ENCODE results near the gene ANKS1B.
"Not testable (repeated sequence)": the region's sequence is repeated elsewhere in the genome, so short reads cannot be mapped to it uniquely, and the experiment has no call there.

ANKS1B gene

GRCh38 chr12:100020370-100020769, 35.6 kb upstream of the ANKS1B start:
- TF ChIP-seq CTCF (IDR thresholded peaks at IDR 0.05; ENCODE audit: low read depth, low read length, missing control alignments): no peak
- Histone ChIP-seq H3K36me3 (replicated peaks) (no peaks in the 10 kb centered on the region), H3K27me3 (replicated peaks) (no peaks in the 10 kb centered on the region), H3K4me3 (ENCODE audit: low read depth, low read length) (no peak overlapping the region), H3K27ac (no peak overlapping the region)
- DNase-seq: peak; percentile 7
- in situ Hi-C loops (cut with HindIII; ENCODE audit: low pct_ligation_motif_present, low sequenced_read_pairs): no loop called here

DNA sequence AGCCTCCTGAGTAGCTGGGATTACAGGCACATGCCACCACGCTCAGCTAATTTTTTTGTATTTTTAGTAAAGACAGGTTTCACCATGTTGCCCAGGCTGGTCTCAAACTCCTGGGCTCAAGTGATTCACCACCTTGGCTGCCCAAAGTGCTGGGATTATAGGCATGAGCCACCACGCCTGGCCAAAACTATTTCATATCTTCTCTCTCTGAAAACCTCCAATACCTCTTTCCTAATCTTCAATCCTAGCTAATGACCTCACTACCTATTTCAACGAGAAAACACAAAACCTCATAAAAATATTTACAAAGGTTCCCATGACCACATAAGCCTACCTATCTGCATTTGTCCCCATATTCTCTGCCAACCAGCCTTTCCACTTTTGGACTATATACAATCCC, 32.3 kb upstream of the ANKS1B start:
- H3K27me3 ChIP-seq (replicated peaks): no peaks in the 10 kb centered on the region
- DNase-seq: no peak
- no peaks in the 10 kb centered on the region for H3K36me3 ChIP-seq (replicated peaks)
- in situ Hi-C loops (cut with HindIII; ENCODE audit: low pct_ligation_motif_present, low sequenced_read_pairs): no loop called here
- H3K4me3 ChIP-seq (ENCODE audit: low read depth, low read length): no peak overlapping the region
- no peak overlapping the region for H3K27ac ChIP-seq
- TF ChIP-seq CTCF (IDR thresholded peaks at IDR 0.05; ENCODE audit: low read depth, low read length, missing control alignments): no peak

DNA sequence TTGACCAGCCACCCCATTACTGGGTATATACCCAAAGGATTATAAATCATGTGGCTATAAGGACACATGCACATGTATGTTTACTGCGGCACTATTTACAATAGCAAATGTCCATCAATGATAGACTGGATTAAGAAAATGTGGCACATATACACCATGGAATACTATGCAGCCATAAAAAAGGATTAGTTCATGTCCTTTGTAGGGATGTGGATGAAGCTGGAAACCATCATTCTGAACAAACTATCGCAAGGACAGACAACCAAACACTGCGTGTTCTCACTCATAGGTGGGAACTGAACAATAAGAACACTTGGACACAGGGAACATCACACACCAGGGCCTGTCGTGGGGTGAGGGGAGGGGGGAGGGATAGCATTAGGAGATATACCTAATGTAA, 31.6 kb upstream of the ANKS1B start:
- H3K36me3 ChIP-seq (replicated peaks); DNase-seq; H3K4me3 ChIP-seq (ENCODE audit: low read depth, low read length); H3K27me3 ChIP-seq (replicated peaks); in situ Hi-C loops (cut with HindIII; ENCODE audit: low pct_ligation_motif_present, low sequenced_read_pairs); H3K27ac ChIP-seq: not testable (repeated sequence)

GRCh38 chr12:100005846-100006245, 21.1 kb upstream of the ANKS1B start:
- H3K36me3 ChIP-seq (replicated peaks); in situ Hi-C loops (cut with HindIII; ENCODE audit: low pct_ligation_motif_present, low sequenced_read_pairs); H3K27me3 ChIP-seq (replicated peaks); DNase-seq; H3K27ac ChIP-seq; H3K4me3 ChIP-seq (ENCODE audit: low read depth, low read length): not testable (repeated sequence)

DNA sequence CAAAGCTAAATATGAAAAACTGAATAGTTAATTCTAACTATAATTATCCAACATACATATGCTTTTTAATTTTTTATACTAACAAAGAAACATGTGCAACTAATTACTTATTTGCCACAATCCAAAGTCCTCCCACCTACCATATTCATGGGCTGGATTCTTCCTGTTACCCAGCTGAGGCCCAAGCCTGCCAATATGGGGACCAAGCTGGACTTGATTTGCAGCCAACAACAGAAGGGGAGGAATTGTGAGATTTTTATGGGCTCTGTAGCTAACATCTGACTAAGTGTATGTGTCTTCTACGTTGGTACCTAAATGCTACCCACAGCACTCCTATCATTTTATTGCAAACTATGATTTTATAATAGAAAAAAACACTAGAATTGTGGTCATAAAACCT, 13.1 kb upstream of the ANKS1B start:
- in situ Hi-C loops (cut with HindIII; ENCODE audit: low pct_ligation_motif_present, low sequenced_read_pairs): no loop called here
- TF ChIP-seq CTCF (IDR thresholded peaks at IDR 0.05; ENCODE audit: low read depth, low read length, missing control alignments): no peak
- H3K27ac ChIP-seq: no peak overlapping the region
- H3K27me3 ChIP-seq (replicated peaks): no peaks in the 10 kb centered on the region
- DNase-seq: no peak
- no peaks in the 10 kb centered on the region for H3K36me3 ChIP-seq (replicated peaks)
- no peak overlapping the region for H3K4me3 ChIP-seq (ENCODE audit: low read depth, low read length)

DNA sequence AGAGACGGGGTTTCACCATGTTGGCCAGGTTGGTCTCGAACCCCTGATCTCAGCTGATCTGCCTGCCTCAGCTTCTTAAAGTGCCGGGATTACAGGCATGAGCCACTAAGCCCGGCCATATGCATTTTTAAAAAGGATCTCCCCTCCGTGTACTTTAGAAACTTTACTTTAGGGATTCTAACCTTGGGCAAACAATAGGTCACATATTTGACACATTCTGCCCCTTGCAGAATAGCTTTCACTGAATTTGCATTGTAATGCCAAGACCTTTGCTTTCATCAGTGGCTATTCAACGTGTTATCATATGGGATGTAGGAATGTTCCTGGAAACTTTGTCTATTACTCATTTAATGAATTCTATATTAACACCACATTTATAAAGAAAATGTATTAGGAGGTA, 11.4 kb upstream of the ANKS1B start:
- Histone ChIP-seq H3K4me3 (ENCODE audit: low read depth, low read length) (no peak overlapping the region), H3K36me3 (replicated peaks) (no peaks in the 10 kb centered on the region), H3K27ac (no peak overlapping the region), H3K27me3 (replicated peaks) (no peaks in the 10 kb centered on the region)
- no peak for TF ChIP-seq CTCF (IDR thresholded peaks at IDR 0.05; ENCODE audit: low read depth, low read length, missing control alignments)
- in situ Hi-C loops (cut with HindIII; ENCODE audit: low pct_ligation_motif_present, low sequenced_read_pairs): no loop called here
- DNase-seq: no peak

DNA sequence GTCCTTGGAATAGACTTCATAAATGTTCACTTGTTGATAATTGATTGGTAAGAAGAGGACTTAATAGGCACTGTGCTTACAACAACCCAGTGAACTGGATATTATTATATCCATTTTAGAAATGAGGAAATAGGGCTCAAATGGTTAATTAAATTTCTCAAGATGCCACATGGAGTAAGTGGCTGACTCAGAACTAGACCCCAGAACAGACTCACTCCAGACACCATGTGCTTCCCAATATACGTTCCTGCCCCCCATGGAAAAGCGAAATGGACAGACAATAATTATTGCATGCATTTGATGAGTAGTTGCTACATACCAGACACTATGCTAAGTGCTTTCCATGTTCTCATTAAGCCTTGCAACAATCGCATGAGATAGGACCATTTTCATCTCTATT, 895 bp upstream of the ANKS1B start:
- Histone ChIP-seq H3K27me3 (replicated peaks) (peaks cover 19% of the 10 kb centered on the region), H3K36me3 (replicated peaks) (no peaks in the 10 kb centered on the region), H3K27ac (no peak overlapping the region), H3K4me3 (ENCODE audit: low read depth, low read length) (no peak overlapping the region)
- no peak for DNase-seq
- in situ Hi-C loops (cut with HindIII; ENCODE audit: low pct_ligation_motif_present, low sequenced_read_pairs): no loop called here
- no peak for TF ChIP-seq CTCF (IDR thresholded peaks at IDR 0.05; ENCODE audit: low read depth, low read length, missing control alignments)

All from brain microvascular endothelial cell (primary cell).